PC-9 (cell line): ENCODE data around the gene PHRF1. TPM values are rescaled to one million over a fixed set of nuclear protein-coding genes. Genes with fewer than 3 reads are reported as not detected.
"Not testable (repeated sequence)": the region's sequence is repeated elsewhere in the genome, so short reads cannot be mapped to it uniquely, and the experiment has no call there.

Experiments used
- BruUV-seq: library from RNA; stranded (reverse); fragments of 400-500 nt; replicated peaks from 2 replicates; lab custom pipeline; 2021; lab: Mats Ljungman, UMichigan
- CTCF ChIA-PET: fragments of 300-600 bp; sonication (Branson Sonifier 250); formaldehyde crosslinking; loops from one replicate; lab custom pipeline; 2022; ENCODE audit warnings: antibody characterized with exemption; lab: Charles Lee
- POLR2A ChIA-PET: fragments of 300-600 bp; sonication (Branson Sonifier 250); formaldehyde crosslinking; loops from one replicate; lab custom pipeline; 2022; ENCODE audit warnings: antibody characterized with exemption; ENCODE audit not compliant: unreplicated experiment; lab: Charles Lee
- DNase-seq, 2 experiments: peaks; one replicate each; pipeline versions ENCODE4 v3.0.0 to v3.0.0-alpha.2; 2015 to 2022; ENCODE audit warnings: mixed read lengths in 1 of 2
- H2AFZ ChIP-seq: fragments of 200-600 bp; sonication (generic); 2 replicates; pipeline ENCODE4 v1.8.1; 2017; ENCODE audit warnings: antibody characterized with exemption
- H3F3A ChIP-seq: fragments of 200-600 bp; sonication (generic); 2 replicates; pipeline ENCODE4 v1.8.1; 2017; ENCODE audit warnings: antibody characterized with exemption, mild to moderate bottlenecking, low read depth; ENCODE audit not compliant: insufficient read depth
- H3K27ac ChIP-seq: fragments of 200-600 bp; sonication (generic); 2 replicates; pipeline ENCODE4 v1.6.1; 2016; ENCODE audit warnings: mixed run types
- H3K27me3 ChIP-seq: fragments of 200-600 bp; sonication (generic); 2 replicates; pipeline ENCODE4 v1.6.1; 2016; ENCODE audit warnings: low read depth, mixed run types; ENCODE audit not compliant: insufficient read depth
- H3K36me3 ChIP-seq: fragments of 200-600 bp; sonication (generic); 2 replicates; pipeline ENCODE4 v1.6.1; 2016; ENCODE audit warnings: low read depth, mixed run types
- H3K4me1 ChIP-seq: fragments of 200-600 bp; sonication (generic); replicated peaks from 2 replicates; pipeline ENCODE4 v1.6.1; 2016; ENCODE audit warnings: mixed run types; ENCODE audit not compliant: insufficient read depth
- H3K4me2 ChIP-seq: fragments of 200-600 bp; sonication (generic); 2 replicates; pipeline ENCODE4 v1.6.1; 2017; ENCODE audit warnings: mixed run types
- H3K4me3 ChIP-seq: fragments of 200-600 bp; sonication (generic); 2 replicates; pipeline ENCODE4 v1.6.1; 2016; ENCODE audit warnings: mixed run types
- H3K79me2 ChIP-seq: fragments of 200-600 bp; sonication (generic); 2 replicates; pipeline ENCODE4 v1.6.1; 2017; ENCODE audit warnings: low read depth, mixed run types
- H3K9me2 ChIP-seq: fragments of 200-600 bp; sonication (generic); 2 replicates; pipeline ENCODE4 v1.8.1; 2017; ENCODE audit warnings: mild to moderate bottlenecking; ENCODE audit not compliant: insufficient read depth
- H3K9me3 ChIP-seq: fragments of 200-600 bp; sonication (generic); 2 replicates; pipeline ENCODE4 v1.8.1; 2016; ENCODE audit warnings: low read depth; ENCODE audit not compliant: insufficient read depth
- H4K20me1 ChIP-seq: fragments of 200-600 bp; sonication (generic); 2 replicates; pipeline ENCODE4 v1.8.1; 2017; ENCODE audit not compliant: insufficient read depth
- CTCF ChIP-seq: fragments of 200-600 bp; sonication (generic); conservative IDR thresholded peaks from 2 replicates; pipeline ENCODE4 v1.6.1; 2017; ENCODE audit warnings: mixed run types, antibody characterized with exemption, mild to moderate bottlenecking, moderate library complexity
- EZH2 ChIP-seq: fragments of 200-600 bp; sonication (generic); IDR thresholded peaks from 2 replicates; pipeline ENCODE4 v1.8.0; 2017; ENCODE audit warnings: antibody characterized with exemption, low read depth
- intact Hi-C: fragments of 100-400 bp; cut with micrococcal nuclease; formaldehyde crosslinking; loops from one replicate; pipeline ENCODE4 v1.10.0; 2022; ENCODE audit not compliant: unreplicated experiment
- total RNA-seq: library from RNA; stranded (reverse); gene quantifications from 2 replicates; pipeline ENCODE4 v1.2.3, GENCODE V29; 2021

PHRF1 gene
- total RNA-seq, 1 experiment from 2014 or later: 21.7 TPM

GRCh38 chr11:571802-572185 lies 4.5 kb upstream of the PHRF1 start:
- Histone ChIP-seq H3K36me3 (no peaks in the 10 kb centered on the region), H3K9me2 (no peaks in the 10 kb centered on the region), H3K27ac (no peak overlapping the region), H3K4me1 (0 out of 2 replicates have a peak, but pooled peaks cover 6% of the 10 kb centered on the region), H3K9me3 (no peaks in the 10 kb centered on the region), H2AFZ (no peak overlapping the region), H3K27me3 (no peaks in the 10 kb centered on the region), H4K20me1 (no peaks in the 10 kb centered on the region), H3K79me2 (peaks cover 1% of the 10 kb centered on the region), H3K4me2 (no peak overlapping the region), H3F3A (no peaks in the 10 kb centered on the region), H3K4me3 (no peak overlapping the region)
- DNase-seq: no peak
- CTCF ChIA-PET: no interaction called here
- POLR2A ChIA-PET: no interaction called here
- intact Hi-C loops: no loop called here
- no TSS peak for BruUV-seq
- no peak for TF ChIP-seq EZH2
- no peak for TF ChIP-seq CTCF

- H3K27me3 ChIP-seq: no peaks in the 10 kb centered on the region
- H3F3A ChIP-seq: no peaks in the 10 kb centered on the region
- no peak overlapping the region for H3K4me3 ChIP-seq
- H3K9me3 ChIP-seq: no peaks in the 10 kb centered on the region
- no peak overlapping the region for H2AFZ ChIP-seq
- peaks cover 13% of the 10 kb centered on the region for H4K20me1 ChIP-seq
- BruUV-seq: no TSS peak
- H3K79me2 ChIP-seq: peaks cover 16% of the 10 kb centered on the region
- intact Hi-C loops: no loop called here
- no peaks in the 10 kb centered on the region for H3K9me2 ChIP-seq
- no peaks in the 10 kb centered on the region; the same call in 1 of the 2 replicates for H3K36me3 ChIP-seq
- no peak overlapping the region for H3K27ac ChIP-seq
- DNase-seq: no peak
- H3K4me1 ChIP-seq: peaks cover 15% of the 10 kb centered on the region
- no peak overlapping the region for H3K4me2 ChIP-seq
- TF ChIP-seq EZH2 (no peak), CTCF (no peak)
- CTCF ChIA-PET: no interaction called here
- POLR2A ChIA-PET: no interaction called here
These were observed 3.0 kb upstream of the PHRF1 start for GRCh38 chr11:573146-573759.

- peaks cover 22% of the 10 kb centered on the region for H4K20me1 ChIP-seq
- TSS peak; percentile 21 for BruUV-seq
- H3F3A ChIP-seq, CTCF ChIA-PET, intact Hi-C loops, H3K9me2 ChIP-seq, POLR2A ChIA-PET, H3K27me3 ChIP-seq, H3K36me3 ChIP-seq, H3K27ac ChIP-seq, H3K4me2 ChIP-seq, DNase-seq, H2AFZ ChIP-seq, H3K9me3 ChIP-seq, H3K4me3 ChIP-seq: not testable (repeated sequence)
- peaks cover 24% of the 10 kb centered on the region for H3K79me2 ChIP-seq
- peaks cover 20% of the 10 kb centered on the region for H3K4me1 ChIP-seq
These were observed 2.2 kb upstream of the PHRF1 start for GRCh38 chr11:574031-574570.
